BLaER1 treated with 17β-estradiol and CSF1 and Interleukin-3, amounts not matched to agents 10 nM and 100 nM (cell line): ENCODE measurements around the gene ZBTB3.
A peak's percentile ranks its signal among the peaks of the same experiment; 100 is the strongest.
"Not testable (repeated sequence)": the region's sequence is repeated elsewhere in the genome, so short reads cannot be mapped to it uniquely, and the experiment has no call there.

Experiments
- H3K27ac ChIP-seq, 11 experiments: shearing (Covaris generic); formaldehyde crosslinking; 2 replicates each; pipeline ENCODE4 v1.8.1; 2022
- H3K27me3 ChIP-seq, 11 experiments: shearing (Covaris generic); formaldehyde crosslinking; 2 replicates each; pipeline ENCODE4 v1.8.1; 2022
- H3K36me3 ChIP-seq, 11 experiments: shearing (Covaris generic); formaldehyde crosslinking; 2 replicates each; pipeline ENCODE4 v1.8.1; 2022
- H3K4me1 ChIP-seq, 10 experiments: shearing (Covaris generic); formaldehyde crosslinking; 2 replicates each; pipeline ENCODE4 v1.8.1; 2022
- H3K4me2 ChIP-seq, 11 experiments: shearing (Covaris generic); formaldehyde crosslinking; 2 replicates each; pipeline ENCODE4 v1.8.1; 2022
- H3K4me3 ChIP-seq, 10 experiments: shearing (Covaris generic); formaldehyde crosslinking; 2 replicates each; pipeline ENCODE4 v1.8.1; 2022
- H3K9ac ChIP-seq, 11 experiments: shearing (Covaris generic); formaldehyde crosslinking; 2 replicates each; pipeline ENCODE4 v1.8.1; 2022
- H3K9me3 ChIP-seq, 11 experiments: shearing (Covaris generic); formaldehyde crosslinking; replicated peaks in 1 of 11; 2 replicates each; pipeline ENCODE4 v1.8.1; 2022
- H4K20me1 ChIP-seq, 11 experiments: shearing (Covaris generic); formaldehyde crosslinking; 2 replicates each; pipeline ENCODE4 v1.8.1; 2022
- Cebpa-rat ChIP-seq, 11 experiments: shearing (Covaris generic); IDR thresholded peaks; 2 replicates each; pipeline ENCODE4 v1.8.1; 2022

Gene ZBTB3

GRCh38 chr11:62771144-62772021, 17.4 kb upstream of the ZBTB3 start, which contains the start of gene TAF6L:
Gene TAF6L, plus strand, starts transcription at chr11:62771396. Its CDS starts 4,388 bp downstream, at chr11:62775784.
- Histone ChIP-seq H3K27ac (peak within 1 kb of the TSS; percentile 64 to 92 (median 83); a peak in 21 of 22 replicates), H3K4me2 (peak within 1 kb of the TSS; percentile 79 to 96 (median 93)), H4K20me1 (no peaks in the 10 kb centered on the region), H3K4me3 (peak within 1 kb of the TSS; percentile 57 to 74 (median 68)), H3K36me3 (peaks cover 26 to 55% (median 32%) of the 10 kb centered on the region in 11 experiments), H3K9me3 (no peaks in the 10 kb centered on the region), H3K4me1 (peaks cover 27 to 61% (median 45%) of the 10 kb centered on the region in 10 experiments), H3K9ac (peak within 1 kb of the TSS; percentile 76 to 89 (median 86)), H3K27me3 (no peaks in the 10 kb centered on the region)
- TF ChIP-seq Cebpa-rat (IDR thresholded peaks at IDR 0.05): no peak

- Histone ChIP-seq H3K4me2 (peak overlapping the region; percentile 79 to 96 (median 93)), H3K4me3 (peak overlapping the region; percentile 57 to 74 (median 68)), H3K9me3 (no peaks in the 10 kb centered on the region), H3K27me3 (no peaks in the 10 kb centered on the region), H3K27ac (peak overlapping the region; percentile 22 to 92 (median 83); a peak in 21 of 22 replicates), H3K4me1 (peaks cover 27 to 57% (median 45%) of the 10 kb centered on the region in 10 experiments), H3K36me3 (peaks cover 26 to 55% (median 32%) of the 10 kb centered on the region in 11 experiments), H4K20me1 (no peaks in the 10 kb centered on the region), H3K9ac (peak overlapping the region; percentile 76 to 89 (median 86))
- no peak for TF ChIP-seq Cebpa-rat (IDR thresholded peaks at IDR 0.05)
These were observed 16.8 kb upstream of the ZBTB3 start for GRCh38 chr11:62770778-62771143.

GRCh38 chr11:62760867-62761227, 6.9 kb upstream of the ZBTB3 start:
- H3K4me3 ChIP-seq: peak overlapping the region; percentile 22 to 92 (median 82); a peak in 18 of 20 replicates
- H3K9ac ChIP-seq: peak overlapping the region in 8 of 11 experiments; percentile 52 to 91 (median 73); a peak in 13 of 22 replicates
- not testable (repeated sequence) for H3K9me3 ChIP-seq, H4K20me1 ChIP-seq, H3K27me3 ChIP-seq
- peak overlapping the region in 7 of 11 experiments; percentile 17 to 56 (median 38); a peak in 8 of 22 replicates for H3K27ac ChIP-seq
- peaks cover 14 to 32% (median 25%) of the 10 kb centered on the region in 10 experiments for H3K4me1 ChIP-seq
- H3K4me2 ChIP-seq: peak overlapping the region; percentile 49 to 88 (median 63)
- H3K36me3 ChIP-seq: peaks cover 14 to 34% (median 24%) of the 10 kb centered on the region in 11 experiments

GRCh38 chr11:62757846-62758788, 4.2 kb upstream of the ZBTB3 start:
- peaks cover 24 to 38% (median 30%) of the 10 kb centered on the region in 10 experiments for H3K4me1 ChIP-seq
- H3K9me3 ChIP-seq: no peaks in the 10 kb centered on the region
- TF ChIP-seq Cebpa-rat (IDR thresholded peaks at IDR 0.05): no peak; a peak in 1 of 22 replicates
- no peaks in the 10 kb centered on the region for H3K27me3 ChIP-seq
- H4K20me1 ChIP-seq: peaks cover 0 to 5% (median 0%) of the 10 kb centered on the region in 11 experiments; a peak in 3 of 22 replicates
- H3K4me2 ChIP-seq: no peak overlapping the region
- no peak overlapping the region for H3K27ac ChIP-seq
- no peak overlapping the region for H3K9ac ChIP-seq
- no peak overlapping the region for H3K4me3 ChIP-seq
- peaks cover 0 to 8% (median 5%) of the 10 kb centered on the region in 11 experiments; a peak in 6 of 22 replicates for H3K36me3 ChIP-seq

GRCh38 chr11:62755086-62755615, 1.2 kb upstream of the ZBTB3 start:
- TF ChIP-seq Cebpa-rat (IDR thresholded peaks at IDR 0.05): no peak
- peaks cover 6 to 27% (median 16%) of the 10 kb centered on the region in 11 experiments; a peak in 18 of 22 replicates for H3K36me3 ChIP-seq
- peak overlapping the region in 1 of 10 experiments; percentile 68; a peak in 5 of 20 replicates for H3K4me3 ChIP-seq
- peak overlapping the region in 10 of 11 experiments; percentile 67 to 86 (median 76); a peak in 18 of 22 replicates for H3K4me2 ChIP-seq
- no peaks in the 10 kb centered on the region for H3K27me3 ChIP-seq
- no peaks in the 10 kb centered on the region for H3K9me3 ChIP-seq
- H3K4me1 ChIP-seq: peaks cover 22 to 41% (median 30%) of the 10 kb centered on the region in 10 experiments
- H3K27ac ChIP-seq: peak overlapping the region in 4 of 11 experiments; percentile 88 to 97 (median 92); a peak in 5 of 22 replicates
- H4K20me1 ChIP-seq: peaks cover 0 to 21% (median 0%) of the 10 kb centered on the region in 11 experiments; a peak in 4 of 22 replicates
- H3K9ac ChIP-seq: peak overlapping the region in 8 of 11 experiments; percentile 85 to 96 (median 90); a peak in 11 of 22 replicates

GRCh38 chr11:62752994-62753735, 795 bp downstream of the ZBTB3 start:
- Histone ChIP-seq H4K20me1 (peaks cover 0 to 27% (median 0%) of the 10 kb centered on the region in 11 experiments; a peak in 5 of 22 replicates), H3K4me2 (peak overlapping the region; percentile 76 to 97 (median 91)), H3K27me3 (no peaks in the 10 kb centered on the region), H3K9me3 (no peaks in the 10 kb centered on the region), H3K9ac (peak overlapping the region; percentile 85 to 96 (median 92)), H3K27ac (peak overlapping the region; percentile 78 to 97 (median 94); a peak in 18 of 22 replicates), H3K4me1 (peaks cover 34 to 60% (median 44%) of the 10 kb centered on the region in 10 experiments), H3K36me3 (peaks cover 10 to 43% (median 18%) of the 10 kb centered on the region in 11 experiments; a peak in 19 of 22 replicates), H3K4me3 (peak overlapping the region; percentile 55 to 80 (median 68))
- no peak for TF ChIP-seq Cebpa-rat (IDR thresholded peaks at IDR 0.05)

GRCh38 chr11:62752177-62752785, 1.7 kb downstream of the ZBTB3 start:
- no peak overlapping the region for H3K4me3 ChIP-seq
- H3K36me3 ChIP-seq: peaks cover 10 to 43% (median 18%) of the 10 kb centered on the region in 11 experiments; a peak in 19 of 22 replicates
- H3K27ac ChIP-seq: peak overlapping the region in 1 of 11 experiments; percentile 26; a peak in 1 of 22 replicates
- H4K20me1 ChIP-seq: peaks cover 0 to 27% (median 0%) of the 10 kb centered on the region in 11 experiments; a peak in 5 of 22 replicates
- peaks cover 42 to 69% (median 53%) of the 10 kb centered on the region in 10 experiments for H3K4me1 ChIP-seq
- TF ChIP-seq Cebpa-rat (IDR thresholded peaks at IDR 0.05): no peak
- H3K4me2 ChIP-seq: peak overlapping the region; percentile 18 to 97 (median 91); a peak in 20 of 22 replicates
- H3K9me3 ChIP-seq: no peaks in the 10 kb centered on the region
- peak overlapping the region in 10 of 11 experiments; percentile 35 to 94 (median 88); a peak in 8 of 22 replicates for H3K9ac ChIP-seq
- H3K27me3 ChIP-seq: no peaks in the 10 kb centered on the region

- H3K27ac ChIP-seq, H3K9me3 ChIP-seq, H3K27me3 ChIP-seq, H3K9ac ChIP-seq, H3K4me3 ChIP-seq: not testable (repeated sequence)
- Histone ChIP-seq H3K4me1 (peaks cover 48 to 70% (median 58%) of the 10 kb centered on the region in 10 experiments), H3K4me2 (peak overlapping the region in 2 of 11 experiments; percentile 23 to 35; a peak in 1 of 22 replicates), H4K20me1 (peaks cover 0 to 27% (median 0%) of the 10 kb centered on the region in 11 experiments; a peak in 5 of 22 replicates), H3K36me3 (peaks cover 10 to 43% (median 18%) of the 10 kb centered on the region in 11 experiments; a peak in 19 of 22 replicates)
These were observed 4.0 kb downstream of the ZBTB3 start for GRCh38 chr11:62749931-62750330.
